Measurements from ENCODE around the gene NEUROD1.

The NEUROD1 gene

GRCh38 chr2:181649436-181649979 lies 30.8 kb downstream of the NEUROD1 start:
- H3K4me3 ChIP-seq (ENCODE audit: insufficient read length, low read depth): no peak overlapping the region
- H3K4me1 ChIP-seq (ENCODE audit: insufficient read depth, insufficient read length): no peaks in the 10 kb centered on the region
- H3K27me3 ChIP-seq (ENCODE audit: insufficient read depth, insufficient read length): peaks cover 15% of the 10 kb centered on the region
- no peaks in the 10 kb centered on the region for H3K9me3 ChIP-seq (ENCODE audit: insufficient read depth, low read length)
- no peak overlapping the region for H3K9ac ChIP-seq (ENCODE audit: insufficient read length, low read depth)
- no peaks in the 10 kb centered on the region for H3K36me3 ChIP-seq (ENCODE audit: insufficient read depth, insufficient read length, low read length)
- DNase-seq (ENCODE audit: low read depth, low spot score): no peak
- TF ChIP-seq SUZ12 (IDR thresholded peaks at IDR 0.05; ENCODE audit: extremely low read depth, insufficient read depth, insufficient read length): no peak
- TF ChIP-seq ZNF274 (IDR thresholded peaks at IDR 0.05; ENCODE audit: low read depth, low read length): no peak
- TF ChIP-seq YY1 (IDR thresholded peaks at IDR 0.05; ENCODE audit: insufficient read depth, insufficient read length): no peak

GRCh38 chr2:181648478-181649155 lies 31.7 kb downstream of the NEUROD1 start:
- H3K36me3 ChIP-seq (ENCODE audit: insufficient read depth, insufficient read length, low read length): no peaks in the 10 kb centered on the region
- no peak for DNase-seq (ENCODE audit: low read depth, low spot score)
- no peak overlapping the region for H3K4me3 ChIP-seq (ENCODE audit: insufficient read length, low read depth)
- no peak overlapping the region for H3K9ac ChIP-seq (ENCODE audit: insufficient read length, low read depth)
- TF ChIP-seq SUZ12 (IDR thresholded peaks at IDR 0.05; ENCODE audit: extremely low read depth, insufficient read depth, insufficient read length): no peak
- no peak for TF ChIP-seq YY1 (IDR thresholded peaks at IDR 0.05; ENCODE audit: insufficient read depth, insufficient read length)
- no peak for TF ChIP-seq ZNF274 (IDR thresholded peaks at IDR 0.05; ENCODE audit: low read depth, low read length)
- no peaks in the 10 kb centered on the region for H3K9me3 ChIP-seq (ENCODE audit: insufficient read depth, low read length)
- no peaks in the 10 kb centered on the region for H3K4me1 ChIP-seq (ENCODE audit: insufficient read depth, insufficient read length)
- peaks cover 7% of the 10 kb centered on the region for H3K27me3 ChIP-seq (ENCODE audit: insufficient read depth, insufficient read length)

DNA sequence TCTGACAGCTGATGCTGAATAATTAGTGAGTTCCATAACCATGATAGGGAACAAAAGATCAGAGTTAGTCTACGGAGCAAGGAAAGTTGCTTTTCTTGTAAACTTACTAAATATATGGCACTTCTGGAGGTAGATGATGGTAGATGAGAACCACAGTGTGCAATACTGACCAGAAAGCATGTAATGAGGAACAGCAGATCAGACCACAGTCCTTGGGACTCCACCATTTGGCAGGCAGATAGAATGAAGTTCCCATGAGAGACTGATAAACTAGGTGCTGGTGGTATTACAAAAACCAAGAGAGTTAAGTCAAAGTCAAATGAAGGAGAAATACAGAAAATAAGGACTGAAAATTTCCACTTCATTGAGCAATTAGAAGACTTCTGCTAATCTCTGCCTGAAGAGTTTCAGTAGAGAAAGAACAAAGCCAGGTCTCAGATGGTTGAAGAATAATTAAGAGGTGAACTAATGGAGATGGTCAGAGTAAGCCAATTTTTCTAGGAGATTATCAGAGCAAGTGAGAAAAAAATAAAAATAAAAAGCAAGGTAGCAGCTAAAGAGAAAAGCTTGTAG lies 33.8 kb downstream of the NEUROD1 start:
- DNase-seq (ENCODE audit: low read depth, low spot score): no peak
- H3K4me3 ChIP-seq (ENCODE audit: insufficient read length, low read depth): no peak overlapping the region
- no peaks in the 10 kb centered on the region for H3K9me3 ChIP-seq (ENCODE audit: insufficient read depth, low read length)
- H3K9ac ChIP-seq (ENCODE audit: insufficient read length, low read depth): no peak overlapping the region
- H3K27me3 ChIP-seq (ENCODE audit: insufficient read depth, insufficient read length): no peaks in the 10 kb centered on the region
- TF ChIP-seq YY1 (IDR thresholded peaks at IDR 0.05; ENCODE audit: insufficient read depth, insufficient read length) (no peak), SUZ12 (IDR thresholded peaks at IDR 0.05; ENCODE audit: extremely low read depth, insufficient read depth, insufficient read length) (no peak), ZNF274 (IDR thresholded peaks at IDR 0.05; ENCODE audit: low read depth, low read length) (no peak)
- no peaks in the 10 kb centered on the region for H3K4me1 ChIP-seq (ENCODE audit: insufficient read depth, insufficient read length)
- H3K36me3 ChIP-seq (ENCODE audit: insufficient read depth, insufficient read length, low read length): no peaks in the 10 kb centered on the region

DNA sequence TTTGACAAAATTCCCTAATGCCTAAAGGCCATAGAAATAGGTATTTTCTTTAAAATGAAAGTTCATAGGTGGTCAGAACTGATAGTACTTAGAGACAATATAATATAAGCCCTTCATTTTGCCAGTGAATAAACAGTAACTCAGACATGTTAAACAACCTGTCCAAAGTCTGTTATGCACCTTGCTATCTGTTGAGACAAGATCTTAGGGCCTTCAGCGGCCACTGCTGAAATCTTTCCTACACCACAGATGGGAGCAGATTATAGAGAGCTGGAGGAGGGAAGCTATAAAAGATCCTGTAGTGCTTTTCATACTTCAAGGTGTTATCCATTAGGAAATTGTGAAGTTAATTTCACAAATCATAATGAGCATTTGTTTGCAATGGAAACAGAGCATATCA lies 37.2 kb downstream of the NEUROD1 start:
- H3K9ac ChIP-seq (ENCODE audit: insufficient read length, low read depth): no peak overlapping the region
- H3K27me3 ChIP-seq (ENCODE audit: insufficient read depth, insufficient read length): no peaks in the 10 kb centered on the region
- H3K4me3 ChIP-seq (ENCODE audit: insufficient read length, low read depth): no peak overlapping the region
- no peaks in the 10 kb centered on the region for H3K9me3 ChIP-seq (ENCODE audit: insufficient read depth, low read length)
- DNase-seq (ENCODE audit: low read depth, low spot score): no peak
- H3K36me3 ChIP-seq (ENCODE audit: insufficient read depth, insufficient read length, low read length): no peaks in the 10 kb centered on the region
- H3K4me1 ChIP-seq (ENCODE audit: insufficient read depth, insufficient read length): no peaks in the 10 kb centered on the region
- no peak for TF ChIP-seq YY1 (IDR thresholded peaks at IDR 0.05; ENCODE audit: insufficient read depth, insufficient read length)
- TF ChIP-seq ZNF274 (IDR thresholded peaks at IDR 0.05; ENCODE audit: low read depth, low read length): no peak
- TF ChIP-seq SUZ12 (IDR thresholded peaks at IDR 0.05; ENCODE audit: extremely low read depth, insufficient read depth, insufficient read length): no peak

GRCh38 chr2:181642086-181642485 lies 38.2 kb downstream of the NEUROD1 start:
- Histone ChIP-seq H3K27me3 (ENCODE audit: insufficient read depth, insufficient read length) (no peaks in the 10 kb centered on the region), H3K9me3 (ENCODE audit: insufficient read depth, low read length) (no peaks in the 10 kb centered on the region), H3K4me1 (ENCODE audit: insufficient read depth, insufficient read length) (no peaks in the 10 kb centered on the region), H3K9ac (ENCODE audit: insufficient read length, low read depth) (no peak overlapping the region), H3K36me3 (ENCODE audit: insufficient read depth, insufficient read length, low read length) (no peaks in the 10 kb centered on the region), H3K4me3 (ENCODE audit: insufficient read length, low read depth) (no peak overlapping the region)
- no peak for DNase-seq (ENCODE audit: low read depth, low spot score)
- TF ChIP-seq SUZ12 (IDR thresholded peaks at IDR 0.05; ENCODE audit: extremely low read depth, insufficient read depth, insufficient read length): no peak
- no peak for TF ChIP-seq YY1 (IDR thresholded peaks at IDR 0.05; ENCODE audit: insufficient read depth, insufficient read length)
- no peak for TF ChIP-seq ZNF274 (IDR thresholded peaks at IDR 0.05; ENCODE audit: low read depth, low read length)

- H3K27me3 ChIP-seq (ENCODE audit: insufficient read depth, insufficient read length): no peaks in the 10 kb centered on the region
- DNase-seq (ENCODE audit: low read depth, low spot score): no peak
- H3K9me3 ChIP-seq (ENCODE audit: insufficient read depth, low read length): no peaks in the 10 kb centered on the region
- H3K4me1 ChIP-seq (ENCODE audit: insufficient read depth, insufficient read length): no peaks in the 10 kb centered on the region
- H3K4me3 ChIP-seq (ENCODE audit: insufficient read length, low read depth): no peak overlapping the region
- TF ChIP-seq YY1 (IDR thresholded peaks at IDR 0.05; ENCODE audit: insufficient read depth, insufficient read length) (no peak), ZNF274 (IDR thresholded peaks at IDR 0.05; ENCODE audit: low read depth, low read length) (no peak), SUZ12 (IDR thresholded peaks at IDR 0.05; ENCODE audit: extremely low read depth, insufficient read depth, insufficient read length) (no peak)
- no peaks in the 10 kb centered on the region for H3K36me3 ChIP-seq (ENCODE audit: insufficient read depth, insufficient read length, low read length)
- H3K9ac ChIP-seq (ENCODE audit: insufficient read length, low read depth): no peak overlapping the region
Measured at GRCh38 chr2:181639686-181640085, 40.6 kb downstream of the NEUROD1 start.

DNA sequence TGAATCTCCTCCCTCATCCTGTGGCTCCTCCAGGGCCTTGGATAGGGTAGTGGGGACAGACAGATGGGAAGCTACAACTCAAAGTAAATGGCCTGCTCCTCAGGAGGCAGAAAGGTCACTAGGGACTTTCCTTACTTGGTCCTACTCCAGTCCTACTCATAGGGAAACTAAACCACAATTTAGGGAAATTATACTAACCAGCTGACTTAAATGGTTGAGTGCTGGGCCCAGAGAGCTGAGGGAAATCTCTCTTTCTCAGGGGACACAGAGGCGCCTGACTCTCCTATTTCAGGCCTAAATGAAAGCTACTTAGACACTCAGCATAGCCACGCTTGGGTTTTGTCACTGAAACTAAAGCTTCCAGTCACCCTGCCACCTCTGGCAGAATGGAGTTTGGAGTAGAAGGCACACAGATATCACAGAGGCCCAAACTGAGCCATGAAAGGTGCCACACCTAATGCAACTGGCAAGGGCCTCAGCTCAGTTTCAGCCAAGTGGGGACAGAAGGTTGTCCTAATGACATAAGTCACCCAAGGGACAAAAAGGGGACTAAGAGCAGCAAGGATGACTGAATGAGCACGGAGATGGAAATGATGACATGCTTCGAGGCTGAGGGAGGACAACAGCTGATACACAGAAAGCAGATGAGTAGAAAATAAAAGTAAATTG lies 47.5 kb downstream of the NEUROD1 start:
- TF ChIP-seq ZNF274 (IDR thresholded peaks at IDR 0.05; ENCODE audit: low read depth, low read length) (no peak), YY1 (IDR thresholded peaks at IDR 0.05; ENCODE audit: insufficient read depth, insufficient read length) (no peak), SUZ12 (IDR thresholded peaks at IDR 0.05; ENCODE audit: extremely low read depth, insufficient read depth, insufficient read length) (no peak)
- H3K4me3 ChIP-seq (ENCODE audit: insufficient read length, low read depth): no peak overlapping the region
- no peak overlapping the region for H3K9ac ChIP-seq (ENCODE audit: insufficient read length, low read depth)
- no peaks in the 10 kb centered on the region for H3K36me3 ChIP-seq (ENCODE audit: insufficient read depth, insufficient read length, low read length)
- no peaks in the 10 kb centered on the region for H3K4me1 ChIP-seq (ENCODE audit: insufficient read depth, insufficient read length)
- H3K27me3 ChIP-seq (ENCODE audit: insufficient read depth, insufficient read length): no peaks in the 10 kb centered on the region
- H3K9me3 ChIP-seq (ENCODE audit: insufficient read depth, low read length): no peaks in the 10 kb centered on the region
- no peak for DNase-seq (ENCODE audit: low read depth, low spot score)
